Type B pancreatic cell (in vitro differentiated cells): ENCODE measurements around the gene F2. TPM values are rescaled to one million over a fixed set of nuclear protein-coding genes. Genes with fewer than 3 reads are reported as not detected.

Experiments used
- DNase-seq: peaks from one replicate; pipeline ENCODE4 v3.0.0; 2021; ENCODE audit warnings: mixed read lengths; ENCODE audit not compliant: unreplicated experiment; ENCODE audit errors: extremely low spot score
- H3K27ac Mint-ChIP-seq: 2 replicates; pipeline ENCODE4 v1.8.0; 2021; ENCODE audit warnings: mild to moderate bottlenecking, mixed read lengths
- H3K27me3 Mint-ChIP-seq: 2 replicates; pipeline ENCODE4 v1.8.0; 2021; ENCODE audit warnings: mixed read lengths
- H3K36me3 Mint-ChIP-seq: 2 replicates; pipeline ENCODE4 v1.8.0; 2021; ENCODE audit warnings: mixed read lengths
- H3K4me1 Mint-ChIP-seq: one replicate; pipeline ENCODE4 v1.8.0; 2021; ENCODE audit warnings: mixed read lengths; ENCODE audit not compliant: unreplicated experiment
- H3K4me3 Mint-ChIP-seq: 2 replicates; pipeline ENCODE4 v1.8.0; 2021; ENCODE audit warnings: mild to moderate bottlenecking, mixed read lengths
- H3K9me3 Mint-ChIP-seq: 2 replicates; pipeline ENCODE4 v1.8.0; 2021; ENCODE audit warnings: mixed read lengths
- total RNA-seq: library from RNA; stranded (reverse); gene quantifications from 2 replicates; pipeline ENCODE4 v1.2.1, GENCODE V29; 2021; ENCODE audit warnings: low replicate concordance
- TF ChIP-seq, protein P1 (sequence below): fragments of 200-600 bp; sonication (generic); conservative IDR thresholded peaks from 2 replicates; pipeline ENCODE4 v1.5.0; 2021; ENCODE audit warnings: antibody characterized with exemption, mild to moderate bottlenecking

Gene F2
- total RNA-seq, 1 donor from 2014 or later, result 9.5 TPM

DNA sequence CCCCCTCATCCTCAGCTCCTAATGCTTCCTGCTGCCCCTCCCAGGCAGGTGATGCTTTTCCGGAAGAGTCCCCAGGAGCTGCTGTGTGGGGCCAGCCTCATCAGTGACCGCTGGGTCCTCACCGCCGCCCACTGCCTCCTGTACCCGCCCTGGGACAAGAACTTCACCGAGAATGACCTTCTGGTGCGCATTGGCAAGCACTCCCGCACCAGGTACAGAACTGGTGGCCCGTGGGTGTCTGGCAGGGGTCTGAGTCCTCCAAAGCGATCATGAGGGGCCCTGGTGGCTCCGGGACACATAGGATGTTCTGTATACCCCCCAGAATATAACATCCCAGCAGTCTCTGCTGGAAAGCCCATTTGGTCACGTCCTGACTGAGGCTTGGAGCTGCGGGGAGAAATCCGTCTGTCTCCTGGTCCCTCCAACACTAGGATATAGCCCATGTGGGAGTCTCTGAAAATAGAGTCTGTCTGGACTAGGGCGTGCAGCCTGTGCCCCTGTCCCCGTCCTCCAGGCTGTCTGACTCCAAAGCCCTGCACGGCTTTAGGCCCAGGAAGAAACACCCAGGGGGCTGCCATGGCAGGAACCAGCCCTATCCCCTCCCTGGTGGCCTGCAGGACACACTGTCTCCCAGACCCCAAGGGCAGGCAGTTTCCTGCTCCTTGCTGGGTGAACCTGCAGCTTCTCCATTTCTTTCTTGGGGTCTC lies 9.1 kb downstream of the F2 start:
- Mint-ChIP-seq H3K27me3 (no peaks in the 10 kb centered on the region), H3K27ac (no peak overlapping the region), H3K4me1 (no peaks in the 10 kb centered on the region), H3K36me3 (no peaks in the 10 kb centered on the region), H3K9me3 (no peaks in the 10 kb centered on the region), H3K4me3 (no peak overlapping the region)
- no peak for DNase-seq
- TF ChIP-seq, protein P1, sequence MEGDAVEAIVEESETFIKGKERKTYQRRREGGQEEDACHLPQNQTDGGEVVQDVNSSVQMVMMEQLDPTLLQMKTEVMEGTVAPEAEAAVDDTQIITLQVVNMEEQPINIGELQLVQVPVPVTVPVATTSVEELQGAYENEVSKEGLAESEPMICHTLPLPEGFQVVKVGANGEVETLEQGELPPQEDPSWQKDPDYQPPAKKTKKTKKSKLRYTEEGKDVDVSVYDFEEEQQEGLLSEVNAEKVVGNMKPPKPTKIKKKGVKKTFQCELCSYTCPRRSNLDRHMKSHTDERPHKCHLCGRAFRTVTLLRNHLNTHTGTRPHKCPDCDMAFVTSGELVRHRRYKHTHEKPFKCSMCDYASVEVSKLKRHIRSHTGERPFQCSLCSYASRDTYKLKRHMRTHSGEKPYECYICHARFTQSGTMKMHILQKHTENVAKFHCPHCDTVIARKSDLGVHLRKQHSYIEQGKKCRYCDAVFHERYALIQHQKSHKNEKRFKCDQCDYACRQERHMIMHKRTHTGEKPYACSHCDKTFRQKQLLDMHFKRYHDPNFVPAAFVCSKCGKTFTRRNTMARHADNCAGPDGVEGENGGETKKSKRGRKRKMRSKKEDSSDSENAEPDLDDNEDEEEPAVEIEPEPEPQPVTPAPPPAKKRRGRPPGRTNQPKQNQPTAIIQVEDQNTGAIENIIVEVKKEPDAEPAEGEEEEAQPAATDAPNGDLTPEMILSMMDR, result no peak

DNA sequence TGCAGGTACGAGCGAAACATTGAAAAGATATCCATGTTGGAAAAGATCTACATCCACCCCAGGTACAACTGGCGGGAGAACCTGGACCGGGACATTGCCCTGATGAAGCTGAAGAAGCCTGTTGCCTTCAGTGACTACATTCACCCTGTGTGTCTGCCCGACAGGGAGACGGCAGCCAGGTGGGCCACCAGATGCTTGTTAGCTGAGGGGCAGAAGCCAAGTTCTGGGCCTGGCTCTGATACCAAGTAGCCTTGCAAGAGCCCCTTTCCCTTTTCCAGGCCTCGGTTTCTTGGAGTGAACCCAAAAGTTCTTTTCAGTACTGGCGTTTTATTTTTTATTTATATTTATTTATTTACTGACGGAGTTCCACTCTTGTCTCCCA lies 9.6 kb downstream of the F2 start:
- TF ChIP-seq, protein P1, result no peak
- H3K9me3 Mint-ChIP-seq, result no peaks in the 10 kb centered on the region
- H3K27ac Mint-ChIP-seq, result no peak overlapping the region
- no peaks in the 10 kb centered on the region for H3K36me3 Mint-ChIP-seq
- DNase-seq, result no peak
- H3K4me1 Mint-ChIP-seq, result no peaks in the 10 kb centered on the region
- no peak overlapping the region for H3K4me3 Mint-ChIP-seq
- H3K27me3 Mint-ChIP-seq, result no peaks in the 10 kb centered on the region

DNA sequence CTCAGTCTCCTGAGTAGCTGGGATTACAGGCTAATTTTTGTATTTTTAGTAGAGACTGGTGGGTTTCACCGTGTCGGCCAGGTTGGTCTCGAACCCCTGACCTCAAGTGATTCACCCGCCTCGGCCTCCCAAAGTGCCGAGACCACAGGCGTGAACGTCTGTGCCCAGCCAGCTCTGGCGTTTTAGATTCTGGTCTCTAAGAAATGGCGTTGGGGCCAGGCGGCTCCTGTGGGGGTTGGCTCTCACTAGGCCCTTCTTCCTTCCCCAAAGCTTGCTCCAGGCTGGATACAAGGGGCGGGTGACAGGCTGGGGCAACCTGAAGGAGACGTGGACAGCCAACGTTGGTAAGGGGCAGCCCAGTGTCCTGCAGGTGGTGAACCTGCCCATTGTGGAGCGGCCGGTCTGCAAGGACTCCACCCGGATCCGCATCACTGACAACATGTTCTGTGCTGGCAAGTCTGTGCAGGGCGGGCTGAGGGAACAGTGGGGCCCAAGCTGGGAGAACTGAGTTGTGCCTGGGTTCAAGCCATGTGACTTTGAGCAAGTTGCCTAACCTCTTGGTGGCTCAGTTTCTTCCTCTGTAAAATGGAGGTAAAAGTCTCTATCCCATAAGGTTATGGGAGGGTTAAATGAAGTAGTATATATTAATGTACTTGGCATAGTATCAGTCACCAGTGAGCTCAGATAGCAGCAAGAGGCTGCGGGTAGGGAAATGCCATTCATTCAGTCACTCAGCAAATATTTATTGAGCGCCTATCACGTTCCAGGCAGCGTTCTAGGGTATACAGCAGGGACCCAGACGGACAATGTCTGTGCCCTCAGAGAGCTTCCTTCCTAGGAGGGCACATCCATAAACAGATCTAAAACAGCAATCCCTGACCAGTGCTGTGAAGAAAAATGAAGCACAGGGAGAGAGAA lies 10.4 kb downstream of the F2 start:
- no peak for DNase-seq
- TF ChIP-seq, protein P1, result no peak
- Mint-ChIP-seq H3K4me1 (no peaks in the 10 kb centered on the region), H3K27ac (no peak overlapping the region), H3K36me3 (no peaks in the 10 kb centered on the region), H3K4me3 (no peak overlapping the region), H3K9me3 (no peaks in the 10 kb centered on the region), H3K27me3 (no peaks in the 10 kb centered on the region)

DNA sequence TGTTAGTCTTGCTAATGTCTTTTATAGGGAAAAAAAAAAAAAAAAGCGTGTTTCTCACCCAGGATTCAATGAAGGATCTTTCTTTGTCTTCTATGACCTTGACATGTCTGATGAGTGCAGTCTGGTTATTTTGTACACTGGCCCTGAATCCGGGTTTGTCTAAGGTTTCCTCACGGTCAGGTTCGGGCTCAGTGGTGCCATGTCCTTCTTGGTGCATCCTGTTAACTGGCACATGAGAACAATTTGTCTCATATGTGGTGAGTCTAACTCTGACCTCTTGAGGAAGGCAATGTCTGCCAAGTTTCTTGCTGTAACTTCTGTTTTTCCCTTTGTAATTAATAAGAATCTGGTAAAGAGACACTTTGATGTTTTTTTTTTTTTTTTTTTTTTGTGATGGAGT lies 12.5 kb downstream of the F2 start:
- no peaks in the 10 kb centered on the region for H3K9me3 Mint-ChIP-seq
- no peak overlapping the region for H3K27ac Mint-ChIP-seq
- H3K4me1 Mint-ChIP-seq, result no peaks in the 10 kb centered on the region
- H3K4me3 Mint-ChIP-seq, result no peak overlapping the region
- H3K36me3 Mint-ChIP-seq, result no peaks in the 10 kb centered on the region
- DNase-seq, result no peak
- TF ChIP-seq, protein P1, result no peak
- H3K27me3 Mint-ChIP-seq, result no peaks in the 10 kb centered on the region

DNA sequence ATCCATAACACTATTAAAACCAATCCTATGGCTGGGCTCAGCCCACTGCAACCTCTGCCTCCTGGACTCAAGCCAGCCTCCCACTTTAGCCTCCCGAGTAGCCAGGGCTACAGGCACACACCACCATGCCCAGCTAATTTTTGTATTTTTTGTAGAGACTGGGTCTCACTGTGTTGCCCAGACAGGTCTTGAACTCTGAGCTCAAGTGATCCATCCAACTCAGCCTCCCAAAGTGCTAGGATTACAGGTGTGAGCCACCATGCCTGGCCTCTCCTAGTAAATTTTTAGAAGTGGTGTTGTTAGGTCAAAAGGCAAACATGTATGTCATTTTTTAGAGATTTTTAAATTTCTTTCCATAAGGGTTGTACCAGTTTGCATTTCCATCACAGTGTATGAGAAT lies 14.2 kb downstream of the F2 start:
- no peaks in the 10 kb centered on the region for H3K36me3 Mint-ChIP-seq
- TF ChIP-seq, protein P1, result no peak
- no peaks in the 10 kb centered on the region for H3K4me1 Mint-ChIP-seq
- no peak overlapping the region for H3K27ac Mint-ChIP-seq
- no peak for DNase-seq
- no peaks in the 10 kb centered on the region for H3K27me3 Mint-ChIP-seq
- no peaks in the 10 kb centered on the region for H3K9me3 Mint-ChIP-seq
- no peak overlapping the region for H3K4me3 Mint-ChIP-seq
